Measurements from ENCODE around the gene GRIK4. TPM values are rescaled to one million over a fixed set of nuclear protein-coding genes. Genes with fewer than 3 reads are reported as not detected.

GRIK4 gene
- total and polyA plus RNA-seq, 2 donors from 2014 or later: 0.25 TPM; not detected in 1

DNA sequence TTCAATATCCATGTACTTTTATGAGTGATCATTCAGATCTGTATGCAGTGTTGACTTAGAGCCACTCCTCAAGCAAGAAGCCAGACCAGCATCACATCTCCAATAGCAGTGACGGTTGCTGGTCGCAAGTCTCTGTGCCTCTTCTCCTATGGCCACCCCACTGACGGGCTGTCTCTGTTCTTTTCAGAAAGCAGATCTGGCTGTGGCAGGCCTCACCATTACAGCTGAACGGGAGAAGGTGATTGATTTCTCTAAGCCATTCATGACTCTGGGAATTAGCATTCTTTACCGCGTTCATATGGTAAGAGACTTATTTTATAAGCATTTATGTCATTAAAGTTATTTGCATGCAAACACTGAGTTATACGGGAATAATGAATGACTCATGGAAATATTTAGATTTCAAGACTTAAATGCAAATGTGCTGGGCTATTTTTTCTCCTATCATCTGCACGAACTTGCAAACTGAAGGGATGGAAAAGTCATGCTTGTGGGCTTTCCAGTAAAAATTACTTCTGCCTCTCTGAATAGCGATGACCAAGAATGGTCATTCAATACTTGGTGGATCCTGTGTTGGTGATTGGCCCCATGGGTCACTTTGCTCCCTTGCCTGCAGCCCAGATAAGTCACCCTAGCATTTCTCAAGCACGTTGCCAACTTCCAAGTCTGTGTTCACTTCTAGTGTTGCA, 428.8 kb downstream of the GRIK4 start:
- DNase-seq (no peak), FAIRE-seq (no peak)
- Histone ChIP-seq H3K9ac (ENCODE audit: low read length in 3 of 3) (no peak overlapping the region), H3K27me3 (ENCODE audit: control insufficient read depth, insufficient read depth, low read length) (no peaks in the 10 kb centered on the region), H3K36me3 (ENCODE audit: control insufficient read depth in 2 of 3, insufficient read depth in 3 of 3, low read length in 3 of 3) (no peaks in the 10 kb centered on the region), H3K4me1 (ENCODE audit: control insufficient read depth in 2 of 3, insufficient read depth in 2 of 3, low read depth in 1 of 3, low read length in 3 of 3) (no peaks in the 10 kb centered on the region), H3K27ac (ENCODE audit: low read depth in 2 of 2, low read length in 2 of 2) (no peak overlapping the region), H3K9me3 (ENCODE audit: control insufficient read depth in 2 of 3, insufficient read depth in 1 of 3, low read length in 3 of 3) (peaks cover 0 to 11% (median 6%) of the 10 kb centered on the region in 3 donors), H3K4me3 (ENCODE audit: low read length in 3 of 3) (no peak overlapping the region)
- intact Hi-C loops (cut with DNase I): no loop called here
- TF ChIP-seq, protein P1, sequence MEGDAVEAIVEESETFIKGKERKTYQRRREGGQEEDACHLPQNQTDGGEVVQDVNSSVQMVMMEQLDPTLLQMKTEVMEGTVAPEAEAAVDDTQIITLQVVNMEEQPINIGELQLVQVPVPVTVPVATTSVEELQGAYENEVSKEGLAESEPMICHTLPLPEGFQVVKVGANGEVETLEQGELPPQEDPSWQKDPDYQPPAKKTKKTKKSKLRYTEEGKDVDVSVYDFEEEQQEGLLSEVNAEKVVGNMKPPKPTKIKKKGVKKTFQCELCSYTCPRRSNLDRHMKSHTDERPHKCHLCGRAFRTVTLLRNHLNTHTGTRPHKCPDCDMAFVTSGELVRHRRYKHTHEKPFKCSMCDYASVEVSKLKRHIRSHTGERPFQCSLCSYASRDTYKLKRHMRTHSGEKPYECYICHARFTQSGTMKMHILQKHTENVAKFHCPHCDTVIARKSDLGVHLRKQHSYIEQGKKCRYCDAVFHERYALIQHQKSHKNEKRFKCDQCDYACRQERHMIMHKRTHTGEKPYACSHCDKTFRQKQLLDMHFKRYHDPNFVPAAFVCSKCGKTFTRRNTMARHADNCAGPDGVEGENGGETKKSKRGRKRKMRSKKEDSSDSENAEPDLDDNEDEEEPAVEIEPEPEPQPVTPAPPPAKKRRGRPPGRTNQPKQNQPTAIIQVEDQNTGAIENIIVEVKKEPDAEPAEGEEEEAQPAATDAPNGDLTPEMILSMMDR (IDR thresholded peaks at IDR 0.05; ENCODE audit: borderline replicate concordance, extremely low read depth, insufficient read depth): no peak

DNA sequence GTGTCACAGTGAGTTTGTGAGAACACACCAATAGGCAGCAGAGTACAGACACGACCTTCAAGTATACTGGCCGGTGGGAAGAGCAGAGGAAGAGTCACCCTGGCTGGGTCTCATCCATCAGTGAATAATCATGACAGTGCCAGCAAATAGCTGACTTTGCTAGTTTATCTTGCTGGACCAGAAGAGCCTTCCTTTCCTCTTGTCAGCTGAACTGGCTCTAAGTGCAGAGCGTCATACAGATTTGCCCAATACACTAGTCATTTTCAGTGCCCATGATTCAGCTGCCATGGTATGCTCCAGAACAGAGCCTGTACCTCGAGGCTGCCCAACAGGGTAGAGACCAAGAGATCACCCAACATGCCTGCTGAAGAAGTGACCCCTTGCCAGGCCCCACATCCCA, 429.5 kb downstream of the GRIK4 start:
- TF ChIP-seq, protein P1 (IDR thresholded peaks at IDR 0.05; ENCODE audit: borderline replicate concordance, extremely low read depth, insufficient read depth): no peak
- H3K9me3 ChIP-seq (ENCODE audit: control insufficient read depth in 2 of 3, insufficient read depth in 1 of 3, low read length in 3 of 3): peaks cover 0 to 12% (median 6%) of the 10 kb centered on the region in 3 donors
- no peaks in the 10 kb centered on the region for H3K27me3 ChIP-seq (ENCODE audit: control insufficient read depth, insufficient read depth, low read length)
- H3K4me1 ChIP-seq (ENCODE audit: control insufficient read depth in 2 of 3, insufficient read depth in 2 of 3, low read depth in 1 of 3, low read length in 3 of 3): no peaks in the 10 kb centered on the region
- DNase-seq (no peak), FAIRE-seq (no peak)
- no peak overlapping the region for H3K9ac ChIP-seq (ENCODE audit: low read length in 3 of 3)
- no peak overlapping the region for H3K4me3 ChIP-seq (ENCODE audit: low read length in 3 of 3)
- no peaks in the 10 kb centered on the region for H3K36me3 ChIP-seq (ENCODE audit: control insufficient read depth in 2 of 3, insufficient read depth in 3 of 3, low read length in 3 of 3)
- intact Hi-C loops (cut with DNase I): no loop called here
- H3K27ac ChIP-seq (ENCODE audit: low read depth in 2 of 2, low read length in 2 of 2): no peak overlapping the region

DNA sequence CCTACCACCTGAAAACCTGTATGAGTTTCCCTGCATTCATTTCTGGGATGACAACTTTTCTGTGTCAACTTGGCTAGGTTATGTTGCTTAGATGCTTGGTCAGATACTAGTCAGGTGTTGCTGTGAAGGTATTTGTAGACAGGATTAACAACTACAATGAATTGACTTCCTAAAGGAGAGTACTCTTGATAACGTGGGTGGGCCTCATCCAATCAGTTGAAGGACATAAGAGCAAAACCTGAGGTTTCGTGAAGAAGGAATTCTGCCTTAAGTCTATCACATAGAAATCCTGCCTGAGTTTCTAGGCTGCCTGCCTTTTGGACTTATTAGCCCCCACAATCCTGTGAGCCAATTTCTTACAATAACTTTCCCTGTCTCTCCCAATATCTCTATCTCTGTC, 431.2 kb downstream of the GRIK4 start:
- Histone ChIP-seq H3K9me3 (ENCODE audit: control insufficient read depth in 2 of 3, insufficient read depth in 1 of 3, low read length in 3 of 3) (peaks cover 0 to 12% (median 6%) of the 10 kb centered on the region in 3 donors), H3K4me1 (ENCODE audit: control insufficient read depth in 2 of 3, insufficient read depth in 2 of 3, low read depth in 1 of 3, low read length in 3 of 3) (no peaks in the 10 kb centered on the region), H3K9ac (ENCODE audit: low read length in 3 of 3) (no peak overlapping the region), H3K27me3 (ENCODE audit: control insufficient read depth, insufficient read depth, low read length) (no peaks in the 10 kb centered on the region), H3K36me3 (ENCODE audit: control insufficient read depth in 2 of 3, insufficient read depth in 3 of 3, low read length in 3 of 3) (no peaks in the 10 kb centered on the region), H3K27ac (ENCODE audit: low read depth in 2 of 2, low read length in 2 of 2) (no peak overlapping the region), H3K4me3 (ENCODE audit: low read length in 3 of 3) (no peak overlapping the region)
- DNase-seq (no peak), FAIRE-seq (no peak)
- TF ChIP-seq, protein P1 (IDR thresholded peaks at IDR 0.05; ENCODE audit: borderline replicate concordance, extremely low read depth, insufficient read depth): no peak
- intact Hi-C loops (cut with DNase I): no loop called here

All from kidney (tissue), 14 donors.